Activated T-helper 17 cell treated with anti-CD3 and anti-CD28 coated beads, Interleukin-2, amount 50 U/mL, for 72 hours (primary cell): ENCODE results near the gene EDA2R. TPM values are rescaled to one million over a fixed set of nuclear protein-coding genes. Genes with fewer than 3 reads are reported as not detected.
A peak's percentile ranks its signal among the peaks of the same experiment; 100 is the strongest.

ENCODE experiments used
- ATAC-seq: fragments of 150-1000 bp; cut with Tn5 transposase; replicated peaks from 2 replicates; pipeline ENCODE4 v1.10.0; 2021; ENCODE audit warnings: mild to moderate bottlenecking, moderate library complexity
- H3K27ac Mint-ChIP-seq: one replicate; pipeline ENCODE4 v1.8.0; 2022; ENCODE audit warnings: mixed read lengths
- H3K27me3 Mint-ChIP-seq: one replicate; pipeline ENCODE4 v1.8.0; 2022; ENCODE audit warnings: mixed read lengths
- H3K36me3 Mint-ChIP-seq: one replicate; pipeline ENCODE4 v1.8.0; 2022; ENCODE audit warnings: low read depth, mild to moderate bottlenecking, mixed read lengths
- H3K4me1 Mint-ChIP-seq: one replicate; pipeline ENCODE4 v1.8.0; 2022; ENCODE audit warnings: mixed read lengths
- H3K4me3 Mint-ChIP-seq: one replicate; pipeline ENCODE4 v1.8.0; 2022; ENCODE audit warnings: mild to moderate bottlenecking, mixed read lengths
- H3K9me3 Mint-ChIP-seq: one replicate; pipeline ENCODE4 v1.8.0; 2022; ENCODE audit warnings: mixed read lengths
- total RNA-seq, 2 donors: library from RNA; stranded (reverse); gene quantifications; one replicate each; pipeline ENCODE4 v1.2.3, GENCODE V29; 2022

The EDA2R gene, protein sequence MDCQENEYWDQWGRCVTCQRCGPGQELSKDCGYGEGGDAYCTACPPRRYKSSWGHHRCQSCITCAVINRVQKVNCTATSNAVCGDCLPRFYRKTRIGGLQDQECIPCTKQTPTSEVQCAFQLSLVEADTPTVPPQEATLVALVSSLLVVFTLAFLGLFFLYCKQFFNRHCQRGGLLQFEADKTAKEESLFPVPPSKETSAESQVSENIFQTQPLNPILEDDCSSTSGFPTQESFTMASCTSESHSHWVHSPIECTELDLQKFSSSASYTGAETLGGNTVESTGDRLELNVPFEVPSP
- 1 to 10 TPM; 6.5 to 7.0 TPM for total RNA-seq

DNA sequence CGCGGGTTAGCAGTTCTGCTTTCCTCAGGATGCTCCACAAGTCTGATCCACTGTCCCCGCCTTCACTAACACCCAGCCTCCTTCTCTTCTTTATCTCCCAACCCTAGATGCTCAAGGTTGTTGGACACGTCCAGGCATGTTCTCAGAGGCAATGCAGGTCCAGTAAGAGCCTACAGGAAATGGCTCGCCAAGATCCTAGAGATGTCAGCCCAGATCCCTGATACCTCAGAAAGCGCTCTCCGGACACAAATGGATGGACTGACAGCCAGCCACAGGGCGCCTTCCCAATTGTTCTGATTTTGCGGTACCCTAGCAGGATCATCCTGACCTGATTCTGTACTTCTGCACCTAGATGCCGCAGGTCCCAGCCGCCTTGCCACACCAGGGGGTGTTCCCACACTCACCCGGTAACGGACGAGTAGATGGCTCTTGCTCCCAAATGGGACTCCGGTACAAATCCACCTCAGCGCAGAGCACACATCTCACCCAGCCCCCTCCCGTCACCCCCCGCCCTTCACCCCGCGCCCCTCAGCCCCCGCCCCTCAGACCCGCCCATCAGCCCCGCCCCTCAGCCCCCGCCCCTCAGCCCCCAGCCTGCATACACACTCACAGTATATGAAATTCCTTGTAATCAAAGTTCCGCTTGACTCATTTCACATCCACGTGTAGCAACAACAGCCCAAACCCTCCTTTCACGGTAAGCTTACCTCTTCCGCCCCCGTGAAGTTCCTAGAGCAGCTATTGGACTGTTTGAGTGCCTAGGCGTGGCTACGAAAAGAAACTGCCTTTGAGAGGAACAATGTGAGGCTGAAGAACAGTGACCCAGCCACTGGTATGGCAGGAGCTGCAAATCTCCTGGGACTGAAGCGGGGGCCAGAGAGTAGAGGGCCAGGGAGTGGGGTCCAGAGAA is at the start of gene EDA2R:
Gene EDA2R, minus strand, starts transcription at position 488 of the 910 bp plus-strand sequence. CDS start 23,058 bp downstream, outside the sequence.
- H3K36me3 Mint-ChIP-seq, result no peaks in the 10 kb centered on the region
- peak within 1 kb of the TSS; percentile 84 for H3K27ac Mint-ChIP-seq
- no peaks in the 10 kb centered on the region for H3K27me3 Mint-ChIP-seq
- peak within 1 kb of the TSS; percentile 83 for H3K4me3 Mint-ChIP-seq
- peak; percentile 93 for ATAC-seq
- H3K9me3 Mint-ChIP-seq, result no peaks in the 10 kb centered on the region
- peaks cover 6% of the 10 kb centered on the region for H3K4me1 Mint-ChIP-seq

DNA sequence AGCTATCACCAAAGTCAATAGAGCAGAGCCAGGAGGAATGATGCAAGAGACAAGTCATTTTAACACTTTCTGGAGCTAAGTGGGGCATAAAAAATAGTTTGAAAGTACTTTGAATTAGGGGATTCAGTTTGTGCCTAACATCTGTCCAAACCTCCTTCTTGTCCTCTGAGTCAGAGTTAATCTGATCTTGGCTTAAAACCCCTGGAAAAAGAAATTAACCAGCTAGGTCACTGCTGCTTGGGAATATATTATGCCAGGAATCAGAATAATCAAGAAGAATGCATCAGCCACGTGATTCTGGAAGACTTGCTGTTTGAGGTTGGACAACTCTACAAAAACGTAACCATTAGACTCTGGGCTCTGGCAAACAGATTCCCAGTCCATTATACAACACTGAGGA is 45.3 kb upstream of the EDA2R start:
- Mint-ChIP-seq H3K9me3 (no peaks in the 10 kb centered on the region), H3K36me3 (no peaks in the 10 kb centered on the region), H3K27ac (no peak overlapping the region), H3K4me3 (no peak overlapping the region), H3K4me1 (no peaks in the 10 kb centered on the region), H3K27me3 (no peaks in the 10 kb centered on the region)
- ATAC-seq, result no peak

DNA sequence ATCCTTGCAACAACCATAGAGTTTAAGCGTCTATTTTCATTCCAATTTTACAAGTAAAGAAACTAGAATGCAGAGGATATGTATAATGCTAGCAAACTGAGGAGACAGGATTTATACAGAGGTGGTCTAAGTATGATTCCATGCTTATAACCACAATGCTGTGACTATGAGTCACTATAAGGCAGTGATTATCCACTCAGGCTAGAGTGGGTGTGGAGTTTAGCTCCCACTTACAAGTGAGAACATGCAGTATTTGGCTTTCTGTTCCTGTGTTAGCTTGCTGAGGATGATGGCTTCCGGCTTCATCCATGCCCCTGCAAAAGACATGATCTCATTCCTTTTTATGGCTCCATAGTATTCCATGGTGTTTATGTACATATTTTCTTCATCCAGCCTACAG is 41.6 kb upstream of the EDA2R start:
- no peak overlapping the region for H3K27ac Mint-ChIP-seq
- no peaks in the 10 kb centered on the region for H3K4me1 Mint-ChIP-seq
- no peaks in the 10 kb centered on the region for H3K9me3 Mint-ChIP-seq
- no peaks in the 10 kb centered on the region for H3K36me3 Mint-ChIP-seq
- H3K4me3 Mint-ChIP-seq, result no peak overlapping the region
- no peak for ATAC-seq
- peaks cover 3% of the 10 kb centered on the region for H3K27me3 Mint-ChIP-seq

DNA sequence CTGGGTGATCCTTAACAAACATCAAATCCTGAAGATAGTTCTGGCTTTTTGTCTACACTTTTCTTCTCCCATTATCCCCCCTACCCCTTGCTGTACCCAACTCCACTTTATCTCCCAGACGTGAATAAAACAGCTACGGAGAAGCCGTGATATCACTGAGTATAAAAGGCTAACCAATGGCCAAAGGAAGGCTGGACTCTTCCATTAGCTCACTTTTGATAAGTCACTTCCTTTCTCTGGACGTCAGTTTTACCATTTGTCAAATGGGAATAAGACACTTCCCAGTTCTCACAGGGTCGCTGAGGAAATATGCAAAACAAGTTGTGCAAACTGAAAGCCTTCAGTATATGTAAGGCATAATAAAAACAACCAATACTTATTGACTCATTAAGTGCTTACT is 38.6 kb upstream of the EDA2R start:
- Mint-ChIP-seq H3K9me3 (no peaks in the 10 kb centered on the region), H3K4me1 (no peaks in the 10 kb centered on the region), H3K36me3 (no peaks in the 10 kb centered on the region), H3K4me3 (no peak overlapping the region), H3K27me3 (peaks cover 3% of the 10 kb centered on the region), H3K27ac (no peak overlapping the region)
- ATAC-seq, result no peak

DNA sequence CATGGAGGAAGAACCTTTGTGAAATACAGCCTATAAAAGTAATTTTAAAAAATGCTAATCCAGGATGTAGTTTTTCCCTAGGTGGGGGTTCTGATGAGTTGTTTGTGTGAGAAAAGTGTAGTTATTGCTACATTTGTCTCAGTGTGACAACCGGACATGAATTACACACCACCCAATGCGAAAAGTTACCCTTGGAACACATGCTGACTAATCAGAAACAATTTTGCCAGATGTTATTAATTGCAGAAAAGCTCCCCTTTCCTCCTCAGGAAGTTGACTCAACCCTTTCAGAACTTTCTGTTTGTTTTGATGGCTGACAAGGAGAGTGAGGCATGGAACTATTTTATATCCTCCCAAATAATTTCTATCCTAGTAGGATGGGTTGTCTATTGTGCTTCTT is 38.1 kb upstream of the EDA2R start:
- ATAC-seq, result no peak
- peaks cover 3% of the 10 kb centered on the region for H3K27me3 Mint-ChIP-seq
- H3K9me3 Mint-ChIP-seq, result no peaks in the 10 kb centered on the region
- H3K27ac Mint-ChIP-seq, result peak overlapping the region; percentile 80
- no peaks in the 10 kb centered on the region for H3K4me1 Mint-ChIP-seq
- H3K4me3 Mint-ChIP-seq, result no peak overlapping the region
- H3K36me3 Mint-ChIP-seq, result no peaks in the 10 kb centered on the region

DNA sequence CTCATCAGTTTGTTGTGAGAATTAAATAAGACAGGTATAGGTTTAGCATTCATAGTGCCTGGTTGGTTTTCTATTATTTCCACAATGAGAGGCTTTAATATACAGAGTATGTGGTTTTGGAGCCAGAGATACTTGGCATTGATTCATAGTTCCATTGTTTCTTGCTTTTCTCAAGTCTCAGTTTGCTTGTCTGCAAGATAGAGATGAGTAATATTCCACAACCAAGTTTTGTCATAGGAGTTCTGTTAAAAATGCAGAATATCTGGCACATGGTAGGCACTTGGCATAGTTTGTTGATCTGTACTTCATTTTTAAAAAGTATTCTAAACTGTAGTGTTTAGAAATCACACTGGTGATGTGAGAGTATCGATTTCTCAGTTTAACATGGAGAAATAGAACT is 37.5 kb upstream of the EDA2R start:
- H3K27ac Mint-ChIP-seq, result peak overlapping the region; percentile 80
- no peaks in the 10 kb centered on the region for H3K4me1 Mint-ChIP-seq
- peaks cover 3% of the 10 kb centered on the region for H3K27me3 Mint-ChIP-seq
- no peaks in the 10 kb centered on the region for H3K36me3 Mint-ChIP-seq
- H3K9me3 Mint-ChIP-seq, result no peaks in the 10 kb centered on the region
- ATAC-seq, result peak; percentile 37
- no peak overlapping the region for H3K4me3 Mint-ChIP-seq

DNA sequence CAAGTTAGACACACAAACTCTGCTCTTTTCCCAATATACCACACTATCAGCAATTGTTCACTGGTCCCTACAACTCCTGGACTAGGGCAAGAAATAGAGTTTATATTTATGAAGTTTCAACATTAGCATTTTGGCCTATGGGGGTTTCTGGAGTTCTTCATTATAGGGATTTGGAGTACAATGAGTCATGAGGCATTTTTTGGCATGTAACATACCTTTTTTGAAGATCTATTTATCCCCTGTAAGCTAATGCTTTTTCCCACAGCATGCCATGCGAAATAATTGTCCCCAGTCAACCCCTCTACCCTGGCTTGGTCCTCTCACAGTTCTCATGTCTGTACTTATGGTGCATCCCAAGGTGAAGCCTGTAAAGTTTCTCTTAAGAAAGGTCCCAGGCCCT is 36.7 kb upstream of the EDA2R start:
- ATAC-seq, result no peak
- no peaks in the 10 kb centered on the region for H3K4me1 Mint-ChIP-seq
- H3K9me3 Mint-ChIP-seq, result no peaks in the 10 kb centered on the region
- H3K27me3 Mint-ChIP-seq, result peaks cover 3% of the 10 kb centered on the region
- no peak overlapping the region for H3K27ac Mint-ChIP-seq
- no peak overlapping the region for H3K4me3 Mint-ChIP-seq
- H3K36me3 Mint-ChIP-seq, result no peaks in the 10 kb centered on the region

DNA sequence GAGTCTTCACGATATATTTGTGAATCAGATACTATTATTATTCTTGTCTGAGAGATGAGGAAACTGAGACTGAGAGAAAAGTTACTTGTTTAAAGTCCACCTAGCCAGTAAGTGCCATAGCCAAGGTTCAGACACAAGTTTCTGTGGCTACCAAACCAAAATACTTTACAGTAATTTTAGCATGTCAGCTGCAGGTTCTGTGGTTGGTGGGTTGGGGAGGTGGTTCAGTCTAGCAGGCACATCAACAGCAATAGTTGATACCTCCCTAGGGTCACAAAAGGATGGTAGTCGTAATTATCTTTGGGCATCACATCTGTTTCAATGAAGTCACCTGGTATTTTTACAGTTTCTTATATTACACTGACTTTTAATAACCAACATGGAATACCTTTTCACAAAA is 35.6 kb upstream of the EDA2R start:
- no peaks in the 10 kb centered on the region for H3K36me3 Mint-ChIP-seq
- no peak overlapping the region for H3K4me3 Mint-ChIP-seq
- H3K27me3 Mint-ChIP-seq, result peaks cover 3% of the 10 kb centered on the region
- no peak overlapping the region for H3K27ac Mint-ChIP-seq
- H3K9me3 Mint-ChIP-seq, result no peaks in the 10 kb centered on the region
- no peak for ATAC-seq
- H3K4me1 Mint-ChIP-seq, result no peaks in the 10 kb centered on the region

DNA sequence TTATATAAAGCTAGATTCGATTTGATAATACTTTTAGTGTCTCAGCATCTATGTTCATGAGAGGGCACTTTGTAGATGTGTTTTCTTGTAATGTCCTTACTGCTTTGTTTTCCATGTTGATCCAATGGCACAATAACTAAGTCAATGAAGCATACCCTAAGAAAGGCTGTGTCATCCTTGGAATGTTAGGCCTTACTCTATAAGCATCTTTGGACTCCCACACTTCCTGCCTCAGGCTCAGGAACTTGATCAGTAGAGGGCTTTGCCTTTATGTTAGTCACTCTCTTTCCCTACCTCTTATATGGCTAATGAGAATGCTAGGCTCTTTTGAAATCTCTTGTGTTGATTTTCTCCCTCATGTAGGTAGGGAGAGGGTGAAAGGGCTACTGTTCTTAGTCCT is 33.2 kb upstream of the EDA2R start:
- Mint-ChIP-seq H3K4me1 (no peaks in the 10 kb centered on the region), H3K9me3 (no peaks in the 10 kb centered on the region), H3K27me3 (peaks cover 3% of the 10 kb centered on the region), H3K36me3 (no peaks in the 10 kb centered on the region), H3K27ac (no peak overlapping the region), H3K4me3 (no peak overlapping the region)
- ATAC-seq, result no peak

DNA sequence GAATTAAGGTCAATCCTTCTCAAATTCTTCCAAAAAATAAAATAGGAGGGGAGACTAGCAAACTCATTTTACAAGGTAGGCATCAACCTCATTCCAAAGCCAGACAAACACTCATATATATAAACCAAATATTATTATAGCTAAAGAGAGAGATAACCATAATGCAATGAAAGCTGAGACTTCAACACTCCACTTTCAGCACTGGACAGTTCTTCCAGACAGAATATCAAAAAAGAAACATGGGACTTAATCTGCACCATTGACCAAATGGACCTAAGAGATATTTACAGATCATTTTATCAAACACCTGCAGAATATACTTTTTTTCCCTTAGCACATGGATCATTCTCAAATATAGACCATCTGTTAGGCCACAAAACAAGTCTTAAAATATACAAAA is 15.5 kb upstream of the EDA2R start:
- Mint-ChIP-seq H3K4me3 (no peak overlapping the region), H3K4me1 (no peaks in the 10 kb centered on the region), H3K27ac (no peak overlapping the region), H3K9me3 (no peaks in the 10 kb centered on the region), H3K27me3 (no peaks in the 10 kb centered on the region), H3K36me3 (no peaks in the 10 kb centered on the region)
- no peak for ATAC-seq

DNA sequence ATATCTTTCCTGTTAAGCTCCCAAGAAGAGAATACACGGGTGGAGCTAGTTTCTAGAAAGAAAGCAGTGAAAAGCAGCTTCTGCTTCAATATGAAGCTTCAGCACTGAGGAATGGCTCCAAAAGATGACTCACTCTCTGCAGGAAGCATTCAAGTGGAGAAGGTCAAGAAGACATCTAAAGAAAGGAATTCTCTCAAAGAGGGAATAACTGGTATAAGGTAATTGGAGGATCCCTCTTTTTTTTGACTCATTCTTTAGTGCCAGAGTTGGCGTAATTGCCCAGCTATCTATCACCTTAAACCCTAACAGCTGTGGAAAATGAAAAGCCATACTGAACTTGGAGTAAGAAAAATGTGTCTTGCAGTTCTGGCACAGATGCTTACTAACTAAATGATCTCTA is 3.5 kb downstream of the EDA2R start:
- Mint-ChIP-seq H3K27ac (no peak overlapping the region), H3K27me3 (no peaks in the 10 kb centered on the region), H3K4me1 (peaks cover 6% of the 10 kb centered on the region), H3K4me3 (no peak overlapping the region), H3K9me3 (no peaks in the 10 kb centered on the region), H3K36me3 (no peaks in the 10 kb centered on the region)
- ATAC-seq, result no peak

DNA sequence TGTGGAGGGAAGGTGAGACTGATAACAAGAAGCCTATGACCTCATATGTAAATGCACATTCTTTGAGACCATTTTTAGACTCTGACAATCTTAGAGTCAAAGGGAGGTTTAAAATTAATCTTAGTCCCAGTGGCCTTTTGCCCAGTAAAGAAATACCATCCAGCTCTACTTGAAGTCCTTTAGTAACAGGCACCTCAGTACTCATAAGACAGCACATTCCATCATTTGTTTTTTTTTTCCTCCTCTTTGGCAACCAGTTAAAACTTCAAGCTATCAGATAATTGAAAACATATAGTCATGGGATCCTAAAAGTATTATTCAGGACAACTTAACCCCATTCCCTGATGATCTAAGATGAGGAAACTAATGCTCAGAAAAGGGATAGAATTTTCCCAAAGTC is 4.6 kb downstream of the EDA2R start:
- Mint-ChIP-seq H3K4me3 (no peak overlapping the region), H3K9me3 (no peaks in the 10 kb centered on the region), H3K27ac (no peak overlapping the region), H3K4me1 (peaks cover 3% of the 10 kb centered on the region), H3K27me3 (no peaks in the 10 kb centered on the region), H3K36me3 (no peaks in the 10 kb centered on the region)
- no peak for ATAC-seq

DNA sequence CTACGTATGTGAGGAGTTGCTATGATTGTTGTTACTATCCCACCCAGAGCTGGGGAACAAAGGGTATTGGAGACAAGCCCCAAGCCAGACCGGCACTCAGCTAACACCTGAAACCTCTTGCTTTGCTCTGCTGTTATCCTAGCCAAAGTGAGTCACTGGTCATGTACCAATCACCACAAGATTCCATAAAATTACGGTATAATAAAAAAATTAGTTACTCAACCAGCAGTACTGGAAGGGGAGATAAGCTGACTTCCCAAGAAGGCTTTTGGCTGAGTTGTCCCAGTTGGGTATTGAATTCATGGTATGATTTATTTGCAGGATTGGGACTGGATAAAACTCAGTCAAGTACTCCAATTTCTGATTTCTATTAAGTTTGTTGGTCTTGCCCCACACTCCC is 5.3 kb downstream of the EDA2R start:
- Mint-ChIP-seq H3K4me3 (no peak overlapping the region), H3K27ac (no peak overlapping the region), H3K27me3 (no peaks in the 10 kb centered on the region), H3K9me3 (no peaks in the 10 kb centered on the region), H3K36me3 (no peaks in the 10 kb centered on the region), H3K4me1 (no peaks in the 10 kb centered on the region)
- ATAC-seq, result no peak

DNA sequence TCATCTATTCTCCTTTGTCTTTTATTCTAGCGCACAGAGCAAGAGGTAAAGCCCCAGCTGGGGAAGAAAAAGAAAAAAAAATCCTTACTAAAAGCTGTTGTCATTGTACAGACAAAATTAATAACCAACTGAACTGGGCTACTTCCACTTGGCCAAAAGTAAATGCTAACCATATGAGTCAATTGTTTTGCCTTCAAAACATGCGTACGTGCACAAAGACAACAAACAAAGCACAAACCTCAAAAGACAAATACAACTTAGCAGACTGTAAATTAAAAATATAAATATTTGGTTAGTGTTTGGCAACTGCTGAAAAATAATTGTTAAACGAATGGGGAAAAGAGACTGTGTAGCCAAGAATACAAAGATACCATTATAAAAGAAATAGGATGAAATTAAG is 5.9 kb downstream of the EDA2R start:
- ATAC-seq, result no peak
- Mint-ChIP-seq H3K4me1 (no peaks in the 10 kb centered on the region), H3K9me3 (no peaks in the 10 kb centered on the region), H3K27me3 (no peaks in the 10 kb centered on the region), H3K27ac (no peak overlapping the region), H3K4me3 (no peak overlapping the region), H3K36me3 (no peaks in the 10 kb centered on the region)

DNA sequence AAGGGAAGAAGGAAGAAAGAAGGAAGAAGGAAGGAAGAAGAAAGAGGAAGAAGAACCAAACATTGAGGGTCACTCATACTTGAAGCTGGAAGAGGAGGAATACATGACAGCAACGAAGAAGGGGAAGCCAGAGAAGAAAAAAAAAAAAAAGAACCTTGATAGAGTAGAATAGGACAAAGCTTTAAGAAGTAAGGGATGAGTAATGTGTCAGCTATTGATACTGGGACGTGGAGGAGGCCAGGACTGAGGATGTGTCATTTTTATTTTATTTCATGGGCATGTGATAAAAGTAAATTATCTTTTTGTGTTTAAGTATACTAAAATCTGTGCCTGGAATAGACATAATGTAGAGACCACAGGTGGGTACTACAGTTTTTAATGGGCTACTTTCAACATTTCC is 6.4 kb downstream of the EDA2R start:
- Mint-ChIP-seq H3K9me3 (no peaks in the 10 kb centered on the region), H3K36me3 (no peaks in the 10 kb centered on the region), H3K27ac (no peak overlapping the region), H3K27me3 (no peaks in the 10 kb centered on the region), H3K4me3 (no peak overlapping the region), H3K4me1 (no peaks in the 10 kb centered on the region)
- no peak for ATAC-seq
